GM10248 (cell line): ENCODE measurements around the gene METTL2B.
"Not testable (repeated sequence)": the region's sequence is repeated elsewhere in the genome, so short reads cannot be mapped to it uniquely, and the experiment has no call there.

Experiments used
- CTCF ChIA-PET: fragments of 300-600 bp; sonication (Branson Sonifier 250); formaldehyde crosslinking; extraction: SDS; loops from one replicate; lab custom pipeline; 2021; ENCODE audit warnings: antibody characterized with exemption; lab: Yijun Ruan, JAX
- POLR2A ChIA-PET: fragments of 350-650 bp; sonication (Branson Sonifier 250); formaldehyde crosslinking; extraction: SDS; loops from one replicate; lab custom pipeline; 2020; ENCODE audit warnings: antibody characterized with exemption; lab: Yijun Ruan, JAX
- DNase-seq: peaks from one replicate; pipeline ENCODE4 v3.0.0; 2012; ENCODE audit errors: extremely low spot score
- TF ChIP-seq, protein P1 (sequence below): IDR thresholded peaks from 2 replicates; pipeline ENCODE4 v1.5.1; 2012; ENCODE audit warnings: mild to moderate bottlenecking, low read depth; ENCODE audit errors: extremely low read depth, missing control alignments, control extremely low read depth

METTL2B gene

DNA sequence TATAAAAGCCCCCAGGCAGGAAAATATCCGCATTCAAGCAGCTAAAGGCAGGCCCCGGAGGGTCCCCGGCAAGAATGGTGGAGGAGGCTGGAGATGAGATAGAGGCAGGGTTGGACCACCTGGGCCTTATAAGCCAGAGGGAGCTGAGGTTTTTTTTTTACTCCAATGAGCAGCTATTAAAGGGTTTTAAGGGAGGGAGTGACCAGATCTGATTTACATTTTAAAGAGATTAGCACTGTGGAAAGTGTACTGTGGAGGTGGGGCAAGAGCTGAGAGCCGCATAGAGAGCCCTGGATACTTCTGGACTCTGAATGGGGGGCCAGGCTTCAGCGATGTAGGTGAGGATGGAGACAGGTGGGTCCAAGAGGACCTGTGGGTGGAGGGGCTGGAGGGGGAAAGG, 40.5 kb downstream of the METTL2B start:
- DNase-seq, POLR2A ChIA-PET: not testable (repeated sequence)

DNA sequence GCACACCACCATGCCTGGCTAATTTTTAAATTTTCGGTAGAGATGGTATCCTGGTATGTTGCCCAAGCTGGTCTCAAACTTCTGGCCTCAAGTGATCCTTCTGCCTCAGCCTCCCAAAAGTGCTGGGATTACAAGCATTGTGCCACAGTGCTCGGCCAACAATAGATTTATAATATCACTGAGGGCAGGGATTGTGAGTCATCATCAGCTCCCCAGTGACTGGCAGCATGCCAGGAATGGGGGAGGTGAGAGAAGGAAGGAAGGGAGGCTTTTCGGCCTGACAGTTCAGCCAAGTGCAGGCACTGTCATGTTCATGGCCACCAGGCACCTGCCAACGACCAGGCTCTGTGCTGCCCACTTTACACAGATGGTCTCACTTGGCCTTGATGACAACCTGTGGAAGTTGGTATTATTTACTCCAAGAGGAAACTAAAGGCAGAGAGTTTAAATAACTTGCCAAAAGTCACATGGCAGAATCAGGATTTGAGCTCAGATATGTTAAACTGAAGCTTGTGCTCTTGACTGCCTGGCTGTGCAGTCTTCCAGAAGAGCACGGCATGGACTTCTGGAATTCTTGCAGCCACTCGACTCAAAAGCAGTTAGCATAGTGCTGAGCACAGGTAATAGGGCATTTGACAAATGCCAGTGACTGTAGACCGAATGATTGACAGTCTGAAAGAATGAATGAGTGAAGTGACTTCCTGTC, 46.8 kb downstream of the METTL2B start:
- POLR2A ChIA-PET, DNase-seq, CTCF ChIA-PET: not testable (repeated sequence)

More for the DNA sequence above, 40.5 kb downstream of the METTL2B start:
- CTCF ChIA-PET: not testable (repeated sequence)

DNA sequence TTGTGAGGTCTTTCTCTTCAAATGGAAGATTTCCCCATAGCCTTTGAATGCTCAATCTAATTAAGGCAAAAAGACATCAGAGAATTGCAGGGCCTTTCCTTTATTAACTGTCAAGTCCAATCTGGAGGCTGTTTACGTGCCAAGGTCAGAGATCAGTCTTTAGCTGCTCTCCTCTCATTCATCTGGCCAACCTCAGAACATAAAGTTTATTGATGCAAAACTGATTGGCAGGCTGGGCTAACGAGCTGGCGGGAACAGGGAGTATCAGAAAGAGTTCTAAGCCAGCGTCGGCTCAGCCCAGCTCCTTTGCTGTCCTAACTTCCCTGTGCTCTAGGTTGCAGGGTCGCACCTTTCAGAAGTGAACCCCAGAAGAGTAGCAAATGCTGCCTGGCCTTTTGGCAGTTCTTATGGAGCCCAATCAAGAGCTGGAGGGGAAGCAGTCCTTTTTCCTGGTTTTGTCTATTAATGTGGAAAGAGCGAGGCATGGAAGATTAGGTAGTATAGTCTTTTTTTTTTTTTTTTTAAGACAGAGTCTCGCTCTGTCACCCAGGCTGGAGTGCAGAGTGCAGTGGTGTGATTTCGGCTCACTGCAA, 47.5 kb downstream of the METTL2B start:
- DNase-seq, CTCF ChIA-PET, POLR2A ChIA-PET: not testable (repeated sequence)

DNA sequence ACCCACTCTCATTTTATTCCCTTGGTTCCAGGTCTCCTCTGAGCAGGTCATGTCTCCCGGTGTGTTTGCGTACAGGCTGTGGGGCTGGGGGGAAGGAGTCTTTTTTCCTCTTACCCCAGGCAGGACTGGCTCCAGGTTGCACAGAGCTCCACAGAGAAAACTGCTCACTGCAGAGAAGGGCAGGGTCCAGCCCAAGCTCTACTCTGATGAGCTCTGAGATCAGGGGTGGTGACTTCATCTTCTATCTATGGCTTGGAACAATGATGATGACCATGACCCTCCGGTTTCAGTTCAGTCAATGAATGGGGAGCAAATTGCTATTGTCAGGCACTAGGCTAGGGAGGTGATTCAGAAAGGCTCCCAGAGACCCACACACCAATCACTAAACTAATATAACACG, 49.0 kb downstream of the METTL2B start:
- DNase-seq, CTCF ChIA-PET: not testable (repeated sequence)

DNA sequence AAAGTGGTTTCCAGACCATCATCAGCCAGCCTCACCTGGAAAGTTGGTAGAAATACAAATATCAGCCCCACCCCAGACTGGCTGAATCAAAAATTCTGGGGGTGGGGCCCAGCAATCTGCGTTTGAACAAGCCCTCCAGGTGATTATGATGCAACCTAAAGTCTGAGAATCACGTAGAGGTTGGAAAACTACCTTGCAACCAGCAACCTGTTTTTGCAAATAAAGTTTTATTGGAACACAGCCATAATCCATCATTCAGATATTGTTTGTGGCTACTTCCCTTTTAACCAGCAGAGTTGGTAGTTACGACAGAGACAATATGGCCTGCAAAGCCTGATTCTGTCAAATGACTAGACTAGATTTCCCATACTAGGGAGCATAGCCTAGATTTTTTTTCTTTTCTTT, 49.5 kb downstream of the METTL2B start:
- CTCF ChIA-PET, POLR2A ChIA-PET: not testable (repeated sequence)

More for the DNA sequence above, 49.0 kb downstream of the METTL2B start:
- POLR2A ChIA-PET: interaction anchor here (0.6 kb wide), 2 partner anchors 17 to 544 kb away, joined by 3 to 6 read pairs; no protein-coding TSS in a partner anchor

DNA sequence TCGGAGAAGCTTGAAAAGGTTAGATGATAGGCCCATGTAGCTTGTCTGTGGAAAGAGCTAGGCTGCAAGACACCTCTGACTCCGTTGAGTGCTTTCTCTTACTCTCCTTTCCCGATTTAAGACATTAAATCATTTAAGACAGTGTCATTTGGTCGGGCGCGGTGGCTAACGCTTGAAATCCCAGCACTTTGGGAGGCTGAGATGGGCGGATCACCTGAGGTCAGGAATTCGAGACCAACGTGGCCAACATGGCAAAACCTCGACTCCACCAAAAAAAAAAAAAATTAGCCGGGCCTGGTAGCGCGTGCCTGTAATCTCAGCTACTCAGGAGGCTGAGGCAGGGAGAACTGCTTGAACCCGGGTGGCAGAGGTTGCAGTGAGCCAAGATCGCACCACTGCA, 52.6 kb downstream of the METTL2B start:
- DNase-seq: not testable (repeated sequence)
- POLR2A ChIA-PET: interaction anchor here (0.6 kb wide), 1 partner anchor 1877 kb away, joined by 3 read pairs; no protein-coding TSS in a partner anchor
- CTCF ChIA-PET: interaction anchor here (1.0 kb wide), 1 partner anchor 27 kb away, joined by 3 read pairs; no protein-coding TSS in a partner anchor

More for the DNA sequence above, 49.5 kb downstream of the METTL2B start:
- DNase-seq: not testable (repeated sequence)

DNA sequence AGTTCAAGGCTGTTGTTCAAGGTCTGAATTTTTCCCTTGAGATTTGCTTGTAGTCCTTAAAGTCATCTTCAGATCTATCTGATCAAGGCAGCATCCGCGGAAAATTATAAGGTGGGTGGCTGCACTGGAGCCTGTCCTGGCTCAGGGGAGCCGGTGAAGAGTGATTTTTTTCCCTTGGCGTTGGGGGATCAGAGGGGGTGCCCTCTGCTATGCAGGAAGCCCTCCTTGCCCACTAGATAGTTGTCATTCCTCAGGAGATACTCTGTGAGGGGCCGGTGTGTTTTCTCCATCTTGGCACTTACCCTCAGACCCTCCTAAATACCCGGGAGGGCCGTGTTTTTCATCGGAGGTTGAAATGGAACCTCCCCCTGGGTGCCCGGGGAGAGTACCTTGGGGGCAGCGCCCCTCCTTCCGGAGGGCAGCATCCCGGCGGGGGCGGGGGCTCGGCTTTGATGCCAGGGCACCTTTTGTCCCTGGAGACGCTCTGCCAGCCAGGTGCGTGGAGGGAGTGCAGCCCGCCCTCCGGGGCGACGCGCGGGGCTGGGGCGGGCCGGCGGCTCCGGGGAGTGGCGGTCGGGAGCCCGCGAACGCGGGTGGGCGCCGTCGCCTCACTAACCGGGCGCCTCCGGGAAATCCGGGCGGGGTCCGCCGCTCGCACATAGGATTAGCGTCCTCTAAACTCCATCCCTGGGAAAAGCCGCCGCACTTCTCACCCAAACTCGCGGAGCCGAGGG, 53.7 kb downstream of the METTL2B start:
- peak; percentile 22 for DNase-seq
- CTCF ChIA-PET, POLR2A ChIA-PET: not testable (repeated sequence)

DNA sequence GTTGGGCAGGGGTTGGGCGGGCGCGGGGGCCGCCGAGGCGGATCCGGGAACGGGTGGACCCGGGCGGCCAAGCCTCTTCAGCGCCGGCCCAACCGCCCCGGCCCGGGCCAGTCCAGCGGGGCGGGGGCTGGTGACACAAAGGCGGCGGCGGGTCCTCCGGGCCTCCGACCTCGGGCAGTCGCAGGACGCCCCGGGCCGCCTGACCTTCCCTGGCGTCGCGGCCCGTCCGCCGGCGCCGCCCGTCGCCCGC, 54.2 kb downstream of the METTL2B start:
- ChIA-PET POLR2A (no interaction called here), CTCF (no interaction called here)
- TF ChIP-seq, protein P1, sequence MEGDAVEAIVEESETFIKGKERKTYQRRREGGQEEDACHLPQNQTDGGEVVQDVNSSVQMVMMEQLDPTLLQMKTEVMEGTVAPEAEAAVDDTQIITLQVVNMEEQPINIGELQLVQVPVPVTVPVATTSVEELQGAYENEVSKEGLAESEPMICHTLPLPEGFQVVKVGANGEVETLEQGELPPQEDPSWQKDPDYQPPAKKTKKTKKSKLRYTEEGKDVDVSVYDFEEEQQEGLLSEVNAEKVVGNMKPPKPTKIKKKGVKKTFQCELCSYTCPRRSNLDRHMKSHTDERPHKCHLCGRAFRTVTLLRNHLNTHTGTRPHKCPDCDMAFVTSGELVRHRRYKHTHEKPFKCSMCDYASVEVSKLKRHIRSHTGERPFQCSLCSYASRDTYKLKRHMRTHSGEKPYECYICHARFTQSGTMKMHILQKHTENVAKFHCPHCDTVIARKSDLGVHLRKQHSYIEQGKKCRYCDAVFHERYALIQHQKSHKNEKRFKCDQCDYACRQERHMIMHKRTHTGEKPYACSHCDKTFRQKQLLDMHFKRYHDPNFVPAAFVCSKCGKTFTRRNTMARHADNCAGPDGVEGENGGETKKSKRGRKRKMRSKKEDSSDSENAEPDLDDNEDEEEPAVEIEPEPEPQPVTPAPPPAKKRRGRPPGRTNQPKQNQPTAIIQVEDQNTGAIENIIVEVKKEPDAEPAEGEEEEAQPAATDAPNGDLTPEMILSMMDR: no peak
- DNase-seq: no peak

DNA sequence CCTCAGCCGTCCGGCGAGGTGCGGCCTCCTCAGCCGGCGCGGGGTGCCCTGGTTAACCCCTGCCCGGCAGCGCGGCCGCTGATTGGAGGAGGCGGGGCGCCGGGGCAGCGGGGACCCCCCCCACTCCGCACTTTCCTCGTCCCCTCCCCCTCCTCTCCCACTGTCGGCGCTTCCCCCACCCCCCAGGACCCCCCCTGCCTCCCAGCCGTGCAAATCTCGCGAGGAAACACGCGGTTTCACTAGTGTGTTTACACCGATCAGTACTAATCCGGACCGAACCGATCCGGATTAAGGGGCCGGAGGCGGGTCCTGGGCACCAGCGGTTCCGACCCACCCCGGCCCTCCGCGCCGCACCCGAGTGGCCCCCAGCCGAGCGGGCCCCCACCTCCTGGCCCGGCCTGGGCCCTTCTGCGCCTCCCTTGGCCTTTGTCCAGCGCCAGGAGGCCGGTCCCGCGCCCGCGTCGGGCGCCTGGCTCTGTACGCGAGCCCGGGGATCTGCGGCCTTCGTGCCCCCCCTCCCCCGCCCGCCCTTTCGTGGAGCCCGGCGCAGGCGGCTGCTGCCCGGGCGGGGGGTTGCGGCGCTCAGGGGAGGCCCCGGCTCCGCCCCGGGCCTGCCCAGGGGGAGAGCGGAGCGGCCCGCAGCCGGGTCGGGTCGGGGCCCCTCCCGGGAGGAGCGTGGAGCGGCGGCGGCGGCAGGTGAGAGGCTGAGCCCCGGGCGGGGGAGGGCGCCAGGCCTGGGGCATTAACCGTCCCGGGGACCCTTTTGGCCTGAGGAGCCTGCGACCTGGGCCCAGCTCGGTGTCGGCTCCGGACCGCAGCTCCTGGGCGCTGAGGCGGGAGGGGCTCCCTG, 54.8 kb downstream of the METTL2B start:
- peak; percentile 91 for DNase-seq
- POLR2A ChIA-PET, CTCF ChIA-PET: not testable (repeated sequence)

DNA sequence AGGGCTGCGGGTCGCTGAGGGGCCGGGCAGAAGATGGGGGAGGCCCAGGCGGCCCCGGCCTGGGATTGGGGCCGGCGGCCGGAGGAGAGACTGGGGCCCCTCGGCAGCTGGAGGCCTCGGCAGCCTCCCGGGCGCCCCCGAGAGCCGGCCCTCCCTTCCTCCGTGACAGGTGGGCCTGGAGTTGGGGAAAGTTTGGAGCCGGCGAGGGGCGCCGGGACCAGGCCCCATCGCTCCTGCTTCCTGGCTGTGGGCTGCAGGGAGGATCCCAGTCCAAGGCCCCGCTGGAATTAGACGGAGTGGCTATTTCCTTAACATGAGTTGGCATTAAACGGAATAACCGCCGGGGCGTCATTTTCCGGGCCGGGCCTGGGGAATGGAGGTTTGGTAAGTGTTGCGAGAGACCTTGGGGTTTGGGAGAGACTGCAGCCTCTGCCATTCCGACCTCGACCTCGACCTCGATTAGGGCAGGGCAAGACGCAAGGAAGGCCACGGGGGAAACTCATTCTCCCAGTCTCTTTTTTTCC, 55.5 kb downstream of the METTL2B start:
- DNase-seq, CTCF ChIA-PET, POLR2A ChIA-PET: not testable (repeated sequence)

DNA sequence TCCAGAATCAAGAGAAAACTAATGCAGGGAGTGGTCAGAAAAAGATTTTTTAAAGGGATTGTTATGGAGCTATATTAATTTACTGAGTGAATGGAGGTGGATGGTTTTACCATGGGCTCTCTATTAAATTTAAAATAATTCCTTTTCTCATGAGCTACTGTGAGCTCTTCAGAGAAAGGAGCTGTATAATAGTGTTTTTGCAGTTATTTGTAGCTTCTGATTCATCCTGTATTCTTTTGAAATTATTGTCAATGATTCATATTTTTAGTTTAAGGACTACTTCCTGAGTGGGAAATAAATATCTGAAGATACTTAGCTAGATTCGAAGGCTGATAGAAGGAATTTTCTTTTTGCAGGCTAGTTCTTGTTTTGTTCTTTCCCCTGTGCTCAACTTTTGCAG, 56.4 kb downstream of the METTL2B start:
- DNase-seq, CTCF ChIA-PET, POLR2A ChIA-PET: not testable (repeated sequence)
